C4-2B (cell line): ENCODE measurements around the gene CXXC5.

Experiments
- ZFX ChIP-seq: fragments of 450-650 bp; IDR thresholded peaks from 2 replicates; pipeline ENCODE4 v1.6.1; 2017
- TF ChIP-seq, protein P1 (sequence below): fragments of 450-650 bp; conservative IDR thresholded peaks from 2 replicates; pipeline ENCODE4 v1.5.1; 2017; ENCODE audit warnings: mild to moderate bottlenecking

DNA sequence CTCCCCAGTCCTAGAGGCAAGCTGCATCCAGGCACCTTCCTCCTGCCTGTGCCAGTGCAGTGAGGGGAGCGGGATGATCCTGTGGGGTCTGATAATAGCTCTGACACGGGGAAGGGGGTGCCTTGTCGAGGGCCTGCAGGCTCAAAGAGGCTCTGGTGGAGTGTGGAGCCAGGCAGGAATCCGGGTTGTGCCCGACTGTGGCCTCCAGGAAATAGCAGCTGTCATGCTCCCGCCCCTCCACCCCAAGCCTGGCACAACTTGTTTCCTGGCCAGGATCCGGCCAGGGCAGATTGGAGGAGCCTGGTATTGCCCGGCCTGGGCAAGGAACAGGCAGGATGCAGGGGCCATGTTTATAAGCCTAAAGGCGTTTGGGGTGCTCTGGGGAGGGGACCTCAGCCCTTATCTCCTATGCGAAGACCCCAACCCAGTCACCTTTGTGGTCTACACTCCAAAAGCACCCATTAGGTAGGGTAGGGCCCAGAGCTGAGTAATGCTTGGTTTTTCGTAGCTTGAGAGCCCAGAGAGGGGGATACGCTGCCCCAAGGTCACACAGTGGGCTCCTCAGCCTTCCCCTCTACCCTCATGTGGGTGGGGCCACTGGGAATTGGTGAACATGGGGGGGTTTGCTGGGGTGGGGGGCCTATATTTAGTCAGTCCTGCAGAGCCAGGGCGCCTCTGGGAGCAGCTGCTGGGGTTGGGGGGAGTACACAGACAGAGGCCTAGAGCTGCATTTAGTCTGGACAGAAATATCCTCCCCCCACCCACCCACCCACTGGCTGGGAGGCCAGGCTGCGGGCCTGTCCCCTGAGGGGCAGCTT, 12.2 kb downstream of the CXXC5 start:
- TF ChIP-seq, protein P1, sequence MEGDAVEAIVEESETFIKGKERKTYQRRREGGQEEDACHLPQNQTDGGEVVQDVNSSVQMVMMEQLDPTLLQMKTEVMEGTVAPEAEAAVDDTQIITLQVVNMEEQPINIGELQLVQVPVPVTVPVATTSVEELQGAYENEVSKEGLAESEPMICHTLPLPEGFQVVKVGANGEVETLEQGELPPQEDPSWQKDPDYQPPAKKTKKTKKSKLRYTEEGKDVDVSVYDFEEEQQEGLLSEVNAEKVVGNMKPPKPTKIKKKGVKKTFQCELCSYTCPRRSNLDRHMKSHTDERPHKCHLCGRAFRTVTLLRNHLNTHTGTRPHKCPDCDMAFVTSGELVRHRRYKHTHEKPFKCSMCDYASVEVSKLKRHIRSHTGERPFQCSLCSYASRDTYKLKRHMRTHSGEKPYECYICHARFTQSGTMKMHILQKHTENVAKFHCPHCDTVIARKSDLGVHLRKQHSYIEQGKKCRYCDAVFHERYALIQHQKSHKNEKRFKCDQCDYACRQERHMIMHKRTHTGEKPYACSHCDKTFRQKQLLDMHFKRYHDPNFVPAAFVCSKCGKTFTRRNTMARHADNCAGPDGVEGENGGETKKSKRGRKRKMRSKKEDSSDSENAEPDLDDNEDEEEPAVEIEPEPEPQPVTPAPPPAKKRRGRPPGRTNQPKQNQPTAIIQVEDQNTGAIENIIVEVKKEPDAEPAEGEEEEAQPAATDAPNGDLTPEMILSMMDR, result no peak
- peak; percentile 38; the same call in 1 of the 2 replicates for TF ChIP-seq ZFX
